Body of pancreas (tissue), 4 donors: ENCODE data around the gene EEF1G.

Experiments
- CTCF ChIP-seq, 7 experiments: fragments of 450-650 bp in 4 of 7; fragments of 200-600 bp in 3 of 7; sonication (generic) in 3 of 7; IDR thresholded peaks; one replicate each; pipeline ENCODE4 v1.5.1; 2016 to 2019; ENCODE audit warnings: antibody characterized with exemption in 7 of 7
- POLR2A ChIP-seq, 3 donors: fragments of 450-650 bp; IDR thresholded peaks; one replicate each; pipeline ENCODE4 v1.6.1; 2016; ENCODE audit warnings: antibody characterized with exemption in 3 of 3, mild to moderate bottlenecking in 2 of 3

DNA sequence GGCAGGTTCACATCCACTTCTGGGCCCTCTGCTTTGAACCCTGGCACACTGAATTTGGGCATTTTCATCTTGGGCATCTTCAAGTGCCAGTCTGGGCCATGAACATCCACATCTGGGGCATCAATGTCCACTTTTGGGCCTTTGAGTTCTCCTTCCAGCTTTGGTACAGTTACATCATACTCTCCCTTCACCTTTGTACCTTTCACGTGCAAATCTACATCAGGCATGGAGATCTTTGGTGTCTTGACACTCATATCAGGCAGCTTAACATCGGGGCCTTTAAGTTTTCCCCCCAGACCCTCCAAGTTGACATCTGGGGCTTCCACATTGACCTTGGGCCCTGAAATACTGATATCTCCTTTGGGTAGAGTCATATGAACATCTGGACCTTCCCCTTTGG is 41.6 kb downstream of the EEF1G start:
- TF ChIP-seq POLR2A (IDR thresholded peaks at IDR 0.05): no peak
- no peak for TF ChIP-seq CTCF (IDR thresholded peaks at IDR 0.05)
